SW 1271 (cell line): ENCODE measurements around the gene SH2D4B.

Experiments
- DNase-seq, 2 experiments: peaks; one replicate each; lab custom pipeline; 2025; lab: John Stamatoyannopoulos, UW

Gene SH2D4B

DNA sequence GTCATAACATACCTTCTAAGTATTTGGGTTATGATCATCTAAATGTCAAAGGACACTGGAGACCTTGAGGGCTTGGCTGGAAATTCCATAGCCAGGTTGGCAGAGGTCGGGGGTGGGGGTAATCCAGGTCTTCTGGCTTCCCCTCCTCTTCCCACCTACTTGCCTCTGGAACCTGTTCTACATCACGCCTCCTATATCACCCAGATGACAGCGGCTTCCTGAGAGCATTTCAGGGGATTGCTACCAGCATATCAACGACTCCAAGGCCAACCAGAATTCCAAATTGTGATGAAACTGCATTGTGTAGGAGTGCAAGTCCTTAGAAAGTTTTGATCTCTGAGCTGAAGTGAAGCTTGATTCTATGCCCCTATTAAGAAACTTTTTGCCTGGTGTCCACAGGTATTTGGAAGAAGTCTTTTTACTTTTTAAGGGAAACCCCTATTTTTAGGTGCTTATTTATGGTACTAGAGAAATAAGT, 95.7 kb downstream of the SH2D4B start:
- no peak for DNase-seq

DNA sequence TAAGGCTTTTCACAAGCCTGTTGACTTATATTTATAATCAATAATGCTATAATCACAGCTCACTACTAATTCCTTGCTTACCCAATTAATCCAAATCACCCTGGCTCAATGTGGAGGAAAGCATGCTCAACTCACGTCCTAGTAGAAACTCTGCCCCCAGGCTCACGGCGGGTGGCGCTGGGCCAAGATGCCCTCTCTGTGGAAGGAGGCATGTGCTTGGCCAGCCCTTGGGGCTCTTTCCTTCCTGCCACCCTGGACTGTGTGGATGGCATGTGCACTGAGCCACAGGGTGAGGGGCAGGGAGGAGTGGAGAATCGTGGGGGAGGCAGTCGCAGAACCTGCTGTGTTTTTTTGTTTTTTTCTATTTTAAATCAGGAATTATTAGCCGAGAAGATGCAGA, 96.2 kb downstream of the SH2D4B start:
- DNase-seq = no peak

DNA sequence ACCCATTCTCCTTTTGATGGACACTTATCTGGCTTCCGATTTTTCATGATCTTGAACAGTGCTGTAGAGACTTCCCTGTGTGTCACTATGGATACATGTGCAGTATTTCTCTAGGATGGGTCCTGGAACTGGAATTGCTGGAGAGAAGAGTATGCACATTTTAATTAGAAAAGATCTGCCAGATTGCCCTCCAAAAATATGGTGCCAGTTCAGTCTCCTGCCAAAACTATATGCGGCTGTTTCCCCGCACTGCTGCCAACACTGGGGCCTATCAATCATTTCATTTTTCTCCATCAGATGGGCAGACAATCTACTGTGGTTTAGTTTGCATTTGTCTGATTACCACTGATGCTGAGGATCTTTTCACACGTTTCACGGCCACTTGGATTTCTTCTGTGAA, 105.0 kb downstream of the SH2D4B start:
- DNase-seq = no peak

DNA sequence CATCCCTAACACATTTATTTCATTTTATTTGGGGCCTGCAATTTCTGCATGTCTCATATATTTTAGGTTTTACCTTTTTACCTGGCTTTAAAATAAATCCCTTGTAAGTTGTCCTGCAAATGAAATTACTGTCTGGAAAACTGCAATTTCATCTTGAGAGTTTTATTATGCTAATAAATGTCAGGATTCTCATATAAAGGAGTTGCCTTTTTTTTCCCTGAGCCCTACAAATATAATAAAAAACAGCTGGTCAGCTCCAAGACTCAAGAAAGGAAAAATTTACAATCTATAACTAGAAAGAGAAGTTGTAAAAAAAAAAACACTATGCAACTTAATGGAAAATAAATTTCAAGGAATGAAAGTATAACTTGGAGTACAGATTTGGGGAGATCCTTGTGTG, 108.7 kb downstream of the SH2D4B start:
- DNase-seq = no peak

DNA sequence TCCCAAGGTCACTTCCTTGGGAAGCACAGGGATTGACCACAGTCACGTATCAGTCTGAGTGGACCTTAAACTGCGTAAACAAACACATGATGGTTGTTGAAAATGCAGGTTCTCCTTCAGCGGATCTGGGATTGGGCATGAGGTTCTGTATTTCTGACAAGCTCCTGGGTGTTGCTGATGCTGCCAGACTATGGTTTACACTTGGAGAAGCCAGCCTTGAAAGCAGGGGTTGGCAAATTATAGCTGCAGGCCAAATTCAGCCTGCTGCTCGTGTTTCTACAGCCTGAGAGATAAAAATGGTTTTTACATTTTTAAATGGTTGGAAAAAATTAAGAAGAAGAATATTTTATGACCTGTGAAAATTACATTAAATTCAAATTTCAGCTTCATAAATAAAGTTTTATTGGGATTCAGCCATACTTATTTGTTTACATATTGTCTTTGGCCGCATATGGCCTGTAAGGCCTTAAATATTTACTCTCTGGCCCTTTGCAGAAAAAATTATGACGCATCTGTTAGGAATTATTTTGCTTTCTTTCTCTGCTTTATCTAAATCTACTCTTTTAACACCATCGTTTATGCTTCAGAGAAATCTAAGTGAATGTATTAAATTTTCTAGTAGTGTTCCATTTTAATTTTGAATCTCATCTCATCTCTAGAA, 109.6 kb downstream of the SH2D4B start:
- no peak for DNase-seq

DNA sequence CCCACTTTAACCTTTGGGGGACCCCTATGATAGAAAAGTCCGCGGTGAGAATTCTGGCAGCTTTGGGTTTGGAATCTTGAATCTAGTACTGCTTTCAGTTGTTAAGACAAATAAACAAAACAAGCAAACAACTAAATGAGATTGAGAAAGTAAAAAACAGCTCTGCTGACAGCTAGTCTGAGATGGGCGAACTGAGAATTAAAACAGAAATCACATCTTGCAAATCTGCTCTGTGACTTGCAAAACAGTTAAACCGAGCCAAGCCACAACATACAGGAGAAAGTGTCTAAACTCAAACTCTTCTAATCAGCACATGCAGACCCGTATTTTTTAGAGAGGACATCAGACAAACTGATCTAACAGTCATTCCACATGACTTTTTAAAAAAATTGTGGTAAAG, 110.4 kb downstream of the SH2D4B start:
- DNase-seq = no peak

DNA sequence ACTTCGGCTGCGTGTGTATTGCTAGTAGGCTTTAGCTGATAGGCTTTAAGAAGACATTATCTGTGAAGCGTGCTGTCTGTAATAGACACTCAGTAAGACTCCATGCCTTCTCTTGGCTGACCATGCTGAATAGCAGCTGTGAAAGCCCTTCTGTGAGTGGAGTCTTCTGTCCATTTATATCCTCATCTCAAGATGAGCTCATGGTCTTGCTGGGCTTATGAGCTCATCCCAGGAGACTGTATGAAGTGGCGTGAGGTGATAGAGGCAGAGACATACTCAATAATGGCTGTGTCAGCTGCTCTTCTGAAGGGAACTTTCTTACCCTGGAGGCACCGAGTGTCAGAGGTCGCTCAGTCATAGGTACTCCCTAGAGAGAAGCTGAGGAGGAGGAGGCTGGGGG, 111.5 kb downstream of the SH2D4B start:
- DNase-seq = no peak

DNA sequence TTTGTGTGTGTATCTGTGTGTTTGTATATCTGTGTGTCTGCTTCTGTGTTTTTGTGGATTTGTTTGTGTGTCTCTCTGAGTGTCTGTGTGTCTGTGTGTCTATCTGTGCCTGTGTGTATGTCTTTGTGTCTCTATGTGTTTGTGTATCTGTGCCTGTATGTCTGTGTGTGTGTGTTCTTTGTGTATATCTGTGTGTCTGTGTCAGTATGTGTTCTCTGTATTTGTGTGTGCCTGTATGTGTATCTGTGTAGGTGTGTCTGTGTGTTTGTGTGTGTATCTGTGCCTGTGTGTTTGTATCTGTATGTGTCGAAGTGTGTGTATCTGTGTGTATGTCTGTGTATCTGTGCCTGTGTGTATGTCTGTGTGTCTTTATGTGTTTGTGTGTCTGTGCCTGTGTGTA, 118.2 kb downstream of the SH2D4B start:
- DNase-seq = no peak

DNA sequence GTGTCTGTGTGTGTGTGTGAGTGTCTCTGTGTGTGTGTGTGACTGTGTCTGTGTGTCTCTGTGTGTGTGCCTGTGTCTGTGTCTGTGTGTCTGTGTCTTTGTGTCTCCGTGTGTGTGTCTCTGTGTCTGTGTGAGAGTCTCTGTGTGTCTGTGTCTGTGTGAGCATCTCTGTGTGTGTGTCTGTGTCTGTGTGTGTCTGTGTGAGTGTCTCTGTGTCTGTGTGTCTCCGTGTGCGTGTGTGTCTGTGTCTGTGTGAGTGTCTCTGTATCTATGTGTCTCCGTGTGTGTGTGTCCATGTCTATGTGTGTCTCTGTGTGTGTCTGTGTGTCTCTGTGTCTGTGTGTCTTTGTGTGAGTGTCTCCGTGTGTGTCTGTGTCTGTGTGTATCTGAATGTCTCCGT, 120.4 kb downstream of the SH2D4B start:
- no peak for DNase-seq

DNA sequence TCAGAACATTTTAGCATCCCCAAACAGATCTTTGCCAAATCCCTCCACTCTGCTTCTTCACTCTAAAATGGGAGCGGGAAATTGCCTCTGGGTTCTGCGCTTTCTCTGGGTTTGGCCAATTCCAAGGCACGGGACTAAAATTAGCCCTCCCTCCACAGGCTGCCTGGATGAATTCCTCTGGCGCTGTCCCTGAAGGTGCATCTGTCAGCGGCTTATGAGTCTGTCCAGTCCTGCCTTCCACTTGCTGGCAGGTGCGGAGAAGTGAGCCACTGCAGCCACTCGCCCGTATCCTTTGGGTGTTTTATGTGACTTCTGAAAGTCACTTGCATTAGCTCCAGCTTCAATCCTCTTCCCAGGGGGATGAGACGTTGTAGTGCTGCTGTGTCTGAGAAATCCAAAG, 121.6 kb downstream of the SH2D4B start:
- DNase-seq = no peak

DNA sequence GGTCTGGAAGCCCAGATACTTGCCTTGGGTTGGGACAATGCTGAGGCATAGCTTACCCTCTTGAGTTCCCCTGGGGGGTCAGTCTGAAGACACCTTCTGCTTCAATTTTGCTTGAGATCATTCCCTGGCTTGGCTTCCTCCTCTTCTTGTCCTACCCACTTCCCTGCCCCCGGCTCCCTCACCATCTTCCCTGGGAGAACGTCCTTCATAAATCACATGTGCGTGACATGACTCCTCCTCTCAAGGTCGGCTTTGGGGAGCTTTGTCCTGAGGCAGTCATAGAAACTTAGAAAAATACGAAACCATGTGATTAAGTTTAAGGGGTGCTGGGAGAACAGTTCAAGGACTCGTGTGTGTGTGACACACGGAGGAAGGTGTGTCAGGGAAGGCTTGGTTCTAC, 122.6 kb downstream of the SH2D4B start:
- DNase-seq = no peak

DNA sequence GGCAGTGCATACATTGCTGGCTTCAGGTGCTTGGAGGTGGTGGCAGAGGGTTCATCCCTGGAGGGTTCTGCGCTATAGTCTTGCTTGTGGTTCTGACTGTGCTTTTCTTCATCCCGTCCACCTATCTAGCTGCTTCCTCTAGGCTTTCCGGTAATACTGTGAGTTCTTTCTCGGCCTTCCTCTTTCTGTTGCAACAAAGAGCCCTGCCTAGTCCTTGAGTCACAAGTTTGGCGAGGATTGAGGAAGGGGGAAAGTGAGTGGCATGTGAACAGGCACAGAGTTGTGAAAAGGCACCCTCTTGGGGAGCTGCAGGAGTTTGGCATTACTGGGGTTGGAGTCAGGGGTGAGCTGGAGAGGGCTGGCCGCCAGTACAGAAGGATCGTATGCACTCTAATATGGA, 123.0 kb downstream of the SH2D4B start:
- DNase-seq = no peak

DNA sequence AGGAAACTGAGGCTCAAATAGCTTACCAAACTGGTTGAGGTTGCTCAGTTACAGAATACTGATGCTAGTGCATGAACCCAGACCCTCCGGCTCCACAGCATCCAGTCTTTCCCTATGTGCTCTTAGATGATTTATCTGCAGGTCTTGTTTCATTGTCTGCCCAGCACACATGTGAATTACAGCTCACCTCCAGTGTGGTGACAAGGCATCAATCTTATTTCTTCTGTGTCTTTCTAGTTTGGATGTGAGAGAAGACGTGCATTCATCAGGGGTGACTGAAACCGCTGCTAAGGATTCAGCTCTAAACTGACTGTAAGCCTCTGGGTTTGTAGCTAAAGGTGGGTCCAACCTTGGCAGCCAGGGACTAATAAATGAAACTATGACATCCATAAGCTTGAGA, 123.8 kb downstream of the SH2D4B start:
- no peak for DNase-seq

DNA sequence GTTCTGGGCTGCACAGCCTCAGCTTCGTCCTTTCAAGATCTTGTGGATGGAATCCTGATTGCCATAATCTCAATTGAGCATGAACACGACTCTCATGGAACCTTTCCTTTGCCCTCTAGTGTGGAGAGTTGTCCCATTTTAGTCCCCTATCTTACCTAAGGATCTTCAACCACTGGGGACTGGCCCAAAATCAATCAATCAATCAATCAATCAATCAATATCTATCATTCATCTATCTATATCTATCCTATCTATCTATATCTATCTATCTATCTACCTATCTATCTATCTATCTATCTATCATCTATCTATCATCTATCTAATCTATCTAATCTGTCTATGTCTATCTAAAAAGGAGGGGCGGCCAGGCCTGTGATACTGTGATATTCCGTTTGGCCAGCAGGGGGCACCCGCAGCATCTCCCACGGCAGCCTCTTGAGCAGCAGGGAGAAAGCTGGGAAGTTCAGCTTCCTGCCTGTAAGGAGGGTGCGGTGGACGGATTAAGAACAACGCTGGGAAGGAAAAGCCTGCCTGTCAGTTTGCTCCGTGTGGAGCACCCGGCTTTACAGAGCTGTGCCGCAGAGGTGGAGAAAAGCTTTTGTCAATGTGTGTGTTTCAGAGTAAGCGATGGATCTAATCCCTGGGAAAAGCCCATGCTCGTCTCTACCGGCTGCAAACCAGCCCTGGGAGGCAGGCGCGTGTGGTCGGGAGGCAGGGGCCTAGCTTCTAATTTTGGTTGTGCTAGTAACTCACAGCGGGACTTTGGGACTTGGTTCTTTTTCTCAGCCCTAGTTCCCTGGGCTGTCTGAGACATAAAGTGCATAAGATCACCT, 124.9 kb downstream of the SH2D4B start:
- DNase-seq = peak in 1 of 2 experiments; percentile 63

DNA sequence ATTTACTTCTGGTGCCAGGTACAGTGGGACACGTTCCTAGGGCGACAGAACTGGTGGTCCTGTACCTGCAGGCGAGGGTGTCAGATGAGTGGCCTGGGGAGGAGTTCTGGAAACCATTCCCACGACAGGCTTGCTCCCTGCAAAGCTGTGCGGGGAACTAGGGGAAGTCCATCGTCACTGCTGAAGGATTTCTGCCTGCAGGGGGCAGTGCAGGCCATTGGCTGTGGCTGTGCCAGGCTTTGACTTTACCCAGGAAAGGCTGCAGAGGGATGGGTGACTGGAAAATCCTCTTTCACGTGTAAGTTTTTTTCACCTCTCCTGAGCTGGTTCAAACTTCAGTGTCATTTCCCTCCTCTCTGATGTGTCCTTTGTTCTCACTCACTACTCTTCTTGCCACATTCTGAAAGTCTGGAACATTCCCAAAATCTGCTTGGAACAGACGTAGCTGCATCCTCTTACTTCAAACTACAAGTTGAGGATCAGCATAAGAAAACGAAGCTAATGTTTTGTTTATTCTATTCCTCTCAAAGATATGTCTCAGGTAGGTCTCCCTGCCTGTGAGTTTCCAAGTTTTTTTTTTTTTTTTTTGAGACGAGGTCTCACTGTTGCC, 126.5 kb downstream of the SH2D4B start:
- DNase-seq = peak; percentile 25 to 52

DNA sequence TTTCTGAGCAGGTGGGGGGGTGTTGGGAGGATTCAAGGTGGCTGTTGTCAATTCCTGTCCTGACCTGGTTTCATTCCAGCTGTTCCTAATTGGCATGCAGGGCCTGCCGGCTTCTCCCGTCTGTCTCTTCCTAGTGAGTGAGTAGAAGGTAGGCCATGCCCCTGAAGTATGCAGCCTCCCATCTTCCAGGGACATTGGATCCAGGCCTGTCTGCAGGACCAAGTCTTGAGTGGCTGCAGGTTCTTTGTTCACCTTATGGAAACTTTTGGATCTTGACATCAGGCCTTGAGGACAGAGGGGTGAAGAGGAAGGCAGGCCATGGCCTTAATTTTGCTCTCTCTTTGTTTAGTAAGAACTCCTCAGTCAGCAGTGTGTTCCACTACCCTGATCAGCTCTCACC, 131.8 kb downstream of the SH2D4B start:
- DNase-seq = no peak

DNA sequence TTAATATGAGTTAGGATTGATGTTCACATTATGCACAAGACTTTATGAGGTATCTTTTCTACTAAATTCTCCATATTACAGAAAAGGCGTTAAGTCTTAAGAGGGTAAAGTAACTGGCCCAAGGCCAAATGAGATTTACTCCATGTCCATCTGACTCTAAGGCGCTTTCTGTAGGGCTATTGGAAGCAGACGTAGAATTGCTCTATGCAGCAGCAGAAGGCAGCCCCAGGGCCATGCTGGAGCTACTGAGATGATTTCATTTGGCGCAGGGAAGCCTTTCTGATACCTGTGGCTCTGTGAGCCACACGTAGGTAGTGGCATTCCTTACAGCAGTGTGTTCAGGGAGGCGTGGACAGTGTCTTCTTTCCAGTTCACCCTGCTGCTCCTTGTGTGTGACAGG, 133.1 kb downstream of the SH2D4B start:
- no peak for DNase-seq

DNA sequence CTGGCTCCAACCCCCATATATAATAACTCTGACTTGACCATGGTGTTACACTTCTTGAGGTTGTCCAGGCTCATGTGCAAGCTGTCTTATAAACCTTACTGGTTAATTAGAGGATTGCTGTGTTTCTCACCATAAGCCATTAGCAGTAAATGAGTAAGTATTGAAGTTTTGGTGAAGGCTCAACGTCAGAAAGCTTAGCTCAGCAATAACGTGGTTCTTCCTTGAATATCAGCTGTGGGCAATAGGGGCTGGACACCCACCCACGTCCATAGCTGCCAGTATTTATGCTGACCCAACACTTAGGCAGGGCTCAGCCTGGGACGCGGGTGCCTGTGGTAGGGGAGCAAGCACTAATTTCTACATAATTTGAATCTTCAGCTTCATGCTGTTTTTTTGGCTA, 134.1 kb downstream of the SH2D4B start:
- DNase-seq = no peak

DNA sequence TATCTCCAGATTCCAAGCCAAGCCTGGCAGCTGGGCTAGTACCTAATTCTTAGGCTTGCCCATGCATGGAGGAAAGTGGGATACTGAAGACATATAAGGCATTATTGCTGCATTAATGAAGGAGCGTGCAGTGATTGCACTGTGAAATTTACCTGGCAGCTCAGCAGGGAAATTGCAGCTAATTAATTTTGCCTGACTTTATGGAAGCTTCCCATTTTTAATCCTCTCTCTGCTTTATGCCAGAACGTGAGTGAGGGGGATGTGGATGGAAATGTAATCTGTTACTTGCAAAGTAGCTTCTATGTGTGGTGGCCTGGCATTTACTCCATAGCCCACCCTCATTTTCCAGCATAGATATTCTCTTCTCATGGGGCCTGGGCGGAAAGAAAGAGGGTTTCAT, 134.9 kb downstream of the SH2D4B start:
- no peak for DNase-seq

DNA sequence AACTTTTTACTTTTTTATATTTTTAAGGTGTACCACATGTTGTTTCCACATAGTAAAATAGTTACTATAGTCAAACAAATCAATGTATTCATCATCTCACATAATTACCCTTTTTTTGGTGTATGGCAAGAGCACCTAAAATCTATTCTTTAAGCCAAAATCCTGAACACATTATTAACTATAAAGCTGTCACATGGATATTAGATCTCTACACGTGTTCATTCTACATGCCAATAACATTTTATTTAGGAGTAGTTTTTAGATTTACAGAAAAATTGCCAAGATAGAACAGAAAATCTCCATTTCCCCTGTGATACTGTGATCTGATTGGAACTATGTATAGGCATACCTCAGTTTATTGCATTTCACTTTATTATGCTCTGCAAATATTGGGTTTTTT, 137.1 kb downstream of the SH2D4B start:
- no peak for DNase-seq

DNA sequence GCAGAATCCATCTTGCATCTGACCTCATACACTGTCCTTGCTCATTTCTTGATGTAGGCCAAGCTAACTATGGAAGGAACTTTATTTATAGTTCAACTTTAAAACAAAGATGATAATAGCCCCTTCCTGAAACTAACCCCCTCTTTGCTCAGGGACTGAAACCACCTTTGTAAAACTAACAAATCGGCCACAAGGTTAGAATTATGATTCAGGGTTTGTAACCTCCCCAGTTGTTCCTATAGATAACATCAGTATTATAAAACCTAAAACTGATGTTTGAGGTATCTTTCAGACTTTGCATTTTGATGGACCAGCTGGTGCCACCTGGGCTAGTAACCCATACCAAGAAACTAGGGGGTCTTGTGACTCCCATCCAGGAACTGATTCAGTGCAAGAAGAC, 143.4 kb downstream of the SH2D4B start:
- no peak for DNase-seq

DNA sequence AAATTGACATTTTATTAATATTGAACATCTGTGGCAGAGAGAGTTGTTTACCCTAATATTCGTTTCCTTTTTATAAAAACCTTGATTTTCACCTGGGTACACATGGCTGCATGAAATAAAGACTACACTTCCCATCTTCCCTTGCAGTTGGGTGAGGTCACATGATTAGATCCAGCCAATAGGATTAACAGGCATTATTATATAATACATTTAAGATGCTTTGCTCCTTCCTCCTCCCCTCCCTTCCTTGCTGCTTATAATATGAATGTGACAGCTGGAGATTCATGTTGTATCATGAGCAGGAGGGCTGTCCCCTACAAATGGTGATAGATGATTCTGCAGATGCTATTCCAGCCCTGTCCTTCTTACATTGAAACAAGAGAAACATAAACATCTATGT, 146.6 kb downstream of the SH2D4B start:
- peak; percentile 22 to 61 for DNase-seq

DNA sequence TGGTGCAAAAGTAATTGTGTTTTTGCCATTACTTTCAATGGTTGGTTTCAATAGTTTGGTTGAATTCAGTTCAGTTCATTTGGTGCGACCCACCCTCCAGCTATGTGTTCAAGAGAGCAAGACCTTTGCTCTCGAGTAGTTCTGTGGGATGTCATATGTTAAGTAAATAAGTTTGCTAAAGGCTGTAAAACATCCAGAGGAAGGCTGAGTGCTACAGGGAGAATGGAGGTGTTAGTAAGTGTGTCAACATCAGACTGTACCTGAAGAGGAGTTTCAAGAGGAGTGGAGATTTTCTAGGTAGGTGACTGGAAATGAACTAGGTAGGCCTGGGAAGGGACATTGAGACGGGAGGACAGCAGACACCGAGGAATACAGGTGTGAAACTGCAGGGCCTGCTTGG, 147.7 kb downstream of the SH2D4B start:
- DNase-seq = no peak
